Endothelial cell (in vitro differentiated cells): ENCODE results near the gene AIFM2. TPM values are rescaled to one million over a fixed set of nuclear protein-coding genes. Genes with fewer than 3 reads are reported as not detected.

Source experiments
- DNase-seq: peaks from one replicate; pipeline ENCODE4 v3.0.0; 2021; ENCODE audit warnings: low spot score
- H3K27ac Mint-ChIP-seq: one replicate; pipeline ENCODE4 v1.8.0; 2021; ENCODE audit warnings: mixed read lengths, inconsistent platforms; ENCODE audit not compliant: unreplicated experiment
- H3K27me3 Mint-ChIP-seq: one replicate; pipeline ENCODE4 v1.8.0; 2021; ENCODE audit warnings: mild to moderate bottlenecking, moderate library complexity, mixed read lengths, inconsistent platforms; ENCODE audit not compliant: unreplicated experiment
- H3K36me3 Mint-ChIP-seq: one replicate; pipeline ENCODE4 v1.8.0; 2021; ENCODE audit warnings: mild to moderate bottlenecking, low read depth, mixed read lengths, inconsistent platforms; ENCODE audit not compliant: unreplicated experiment
- H3K4me1 Mint-ChIP-seq: one replicate; pipeline ENCODE4 v1.8.0; 2021; ENCODE audit warnings: mild to moderate bottlenecking, mixed read lengths, inconsistent platforms; ENCODE audit not compliant: unreplicated experiment
- H3K4me3 Mint-ChIP-seq: one replicate; pipeline ENCODE4 v1.8.0; 2021; ENCODE audit warnings: mild to moderate bottlenecking, mixed read lengths, inconsistent platforms; ENCODE audit not compliant: unreplicated experiment
- H3K9me3 Mint-ChIP-seq: one replicate; pipeline ENCODE4 v1.8.0; 2021; ENCODE audit warnings: mixed read lengths, inconsistent platforms; ENCODE audit not compliant: unreplicated experiment
- total RNA-seq: library from RNA; stranded (reverse); fragmentation: NEBNext Ultra II Directional; extraction: Animal tissue kit (Norgen Biotek cat#: 25700); gene quantifications from one replicate; pipeline ENCODE4 v1.2.1, GENCODE V29; 2021; ENCODE audit not compliant: unreplicated experiment
- TF ChIP-seq, protein P1 (sequence below): fragments of 200-600 bp; sonication (generic); IDR thresholded peaks from one replicate; pipeline ENCODE4 v1.5.0; 2021; ENCODE audit warnings: antibody characterized with exemption; ENCODE audit not compliant: unreplicated experiment

Gene AIFM2
- total RNA-seq, 1 donor from 2014 or later = 1.7 TPM

DNA sequence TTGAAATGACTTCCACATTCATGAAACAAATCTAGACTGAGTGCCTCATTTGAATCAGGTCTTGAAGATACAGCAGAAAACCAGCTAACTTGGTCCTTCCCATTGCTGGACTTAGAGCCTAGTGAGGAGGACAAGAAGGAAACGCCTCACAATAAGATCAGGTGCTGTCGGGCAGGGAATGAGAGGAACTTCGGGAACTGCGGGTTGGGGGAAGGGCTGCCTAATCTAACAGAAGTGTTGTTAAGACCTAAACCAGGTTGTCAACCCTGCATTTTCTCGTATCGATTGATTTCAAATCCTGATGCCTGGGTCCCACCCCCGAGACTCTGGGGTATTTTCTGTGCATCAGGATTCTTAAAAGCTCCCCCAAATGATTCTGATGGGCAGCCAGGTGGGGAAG is 53.7 kb downstream of the AIFM2 start:
- peak overlapping the region; percentile 5 for H3K4me3 Mint-ChIP-seq
- no peak for DNase-seq
- H3K4me1 Mint-ChIP-seq = peaks cover 14% of the 10 kb centered on the region
- TF ChIP-seq, protein P1, sequence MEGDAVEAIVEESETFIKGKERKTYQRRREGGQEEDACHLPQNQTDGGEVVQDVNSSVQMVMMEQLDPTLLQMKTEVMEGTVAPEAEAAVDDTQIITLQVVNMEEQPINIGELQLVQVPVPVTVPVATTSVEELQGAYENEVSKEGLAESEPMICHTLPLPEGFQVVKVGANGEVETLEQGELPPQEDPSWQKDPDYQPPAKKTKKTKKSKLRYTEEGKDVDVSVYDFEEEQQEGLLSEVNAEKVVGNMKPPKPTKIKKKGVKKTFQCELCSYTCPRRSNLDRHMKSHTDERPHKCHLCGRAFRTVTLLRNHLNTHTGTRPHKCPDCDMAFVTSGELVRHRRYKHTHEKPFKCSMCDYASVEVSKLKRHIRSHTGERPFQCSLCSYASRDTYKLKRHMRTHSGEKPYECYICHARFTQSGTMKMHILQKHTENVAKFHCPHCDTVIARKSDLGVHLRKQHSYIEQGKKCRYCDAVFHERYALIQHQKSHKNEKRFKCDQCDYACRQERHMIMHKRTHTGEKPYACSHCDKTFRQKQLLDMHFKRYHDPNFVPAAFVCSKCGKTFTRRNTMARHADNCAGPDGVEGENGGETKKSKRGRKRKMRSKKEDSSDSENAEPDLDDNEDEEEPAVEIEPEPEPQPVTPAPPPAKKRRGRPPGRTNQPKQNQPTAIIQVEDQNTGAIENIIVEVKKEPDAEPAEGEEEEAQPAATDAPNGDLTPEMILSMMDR = no peak
- peaks cover 29% of the 10 kb centered on the region for H3K36me3 Mint-ChIP-seq
- H3K9me3 Mint-ChIP-seq = no peaks in the 10 kb centered on the region
- peak overlapping the region; percentile 36 for H3K27ac Mint-ChIP-seq
- peaks cover 5% of the 10 kb centered on the region for H3K27me3 Mint-ChIP-seq

DNA sequence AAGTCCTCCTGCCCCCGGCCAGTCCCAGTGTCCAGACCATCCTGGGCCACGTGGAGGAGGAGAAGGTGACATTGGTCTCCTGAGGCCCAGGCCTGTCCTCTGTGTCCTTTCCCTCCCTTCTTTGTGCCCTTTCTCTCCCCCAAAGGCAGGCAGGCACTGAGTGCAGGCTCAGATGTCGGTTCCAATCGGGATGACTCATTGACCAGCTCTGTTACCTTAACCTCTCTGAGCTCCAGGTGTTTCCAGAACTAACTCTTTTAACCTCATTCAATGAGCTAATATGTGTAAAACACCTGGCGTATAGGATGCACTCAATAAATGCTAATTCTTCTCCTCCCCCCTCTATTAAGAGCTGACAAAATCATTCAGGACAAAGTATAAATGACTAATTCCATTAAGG is 54.3 kb downstream of the AIFM2 start:
- Mint-ChIP-seq H3K4me3 (peak overlapping the region; percentile 5), H3K36me3 (peaks cover 28% of the 10 kb centered on the region), H3K27me3 (peaks cover 5% of the 10 kb centered on the region), H3K27ac (peak overlapping the region; percentile 34), H3K4me1 (peaks cover 14% of the 10 kb centered on the region), H3K9me3 (no peaks in the 10 kb centered on the region)
- no peak for DNase-seq
- TF ChIP-seq, protein P1 = no peak

DNA sequence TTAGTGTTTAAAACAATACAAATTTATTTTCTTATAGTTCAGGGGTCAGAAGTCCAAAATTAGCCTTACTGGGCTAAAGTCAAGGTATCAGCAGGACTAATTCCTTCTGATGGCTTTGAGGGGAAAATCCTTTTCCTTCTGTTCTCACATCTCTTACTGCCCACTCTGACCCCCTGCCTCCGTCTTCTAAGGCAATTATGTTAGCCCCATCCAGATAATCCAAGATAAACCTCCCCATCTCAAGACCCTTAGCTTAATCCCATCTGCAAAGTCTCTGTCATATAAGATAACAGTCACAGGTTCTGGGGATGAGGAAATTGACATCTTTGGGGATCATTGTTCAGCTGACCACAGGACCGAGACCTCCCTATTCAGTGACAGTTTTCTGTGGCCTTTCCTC is 57.7 kb downstream of the AIFM2 start:
- no peak for DNase-seq
- H3K27me3 Mint-ChIP-seq = peaks cover 3% of the 10 kb centered on the region
- peaks cover 17% of the 10 kb centered on the region for H3K36me3 Mint-ChIP-seq
- H3K9me3 Mint-ChIP-seq = no peaks in the 10 kb centered on the region
- peaks cover 14% of the 10 kb centered on the region for H3K4me1 Mint-ChIP-seq
- no peak overlapping the region for H3K4me3 Mint-ChIP-seq
- TF ChIP-seq, protein P1 = no peak
- H3K27ac Mint-ChIP-seq = no peak overlapping the region

DNA sequence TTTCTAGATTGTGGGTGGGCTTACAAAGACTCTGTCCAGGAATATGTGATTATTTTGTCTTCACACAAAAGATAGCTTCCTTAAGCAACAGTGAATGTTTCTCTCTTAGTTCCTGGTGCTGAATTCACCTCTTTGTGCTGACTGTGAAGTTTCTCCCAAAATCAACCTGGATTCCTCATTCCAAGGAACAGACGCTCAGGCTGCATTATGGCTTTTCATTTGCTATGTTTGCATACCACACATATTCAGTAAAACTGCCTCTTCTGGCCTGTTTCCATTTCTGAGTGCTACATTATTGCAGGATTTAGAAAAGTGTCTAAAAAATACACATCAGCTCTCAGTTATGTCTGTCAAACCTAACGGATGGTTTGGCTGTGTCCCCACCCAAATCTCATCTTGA is 58.5 kb downstream of the AIFM2 start:
- H3K27ac Mint-ChIP-seq = no peak overlapping the region
- peaks cover 3% of the 10 kb centered on the region for H3K27me3 Mint-ChIP-seq
- TF ChIP-seq, protein P1 = no peak
- no peaks in the 10 kb centered on the region for H3K9me3 Mint-ChIP-seq
- DNase-seq = no peak
- peaks cover 16% of the 10 kb centered on the region for H3K4me1 Mint-ChIP-seq
- no peak overlapping the region for H3K4me3 Mint-ChIP-seq
- peaks cover 9% of the 10 kb centered on the region for H3K36me3 Mint-ChIP-seq

DNA sequence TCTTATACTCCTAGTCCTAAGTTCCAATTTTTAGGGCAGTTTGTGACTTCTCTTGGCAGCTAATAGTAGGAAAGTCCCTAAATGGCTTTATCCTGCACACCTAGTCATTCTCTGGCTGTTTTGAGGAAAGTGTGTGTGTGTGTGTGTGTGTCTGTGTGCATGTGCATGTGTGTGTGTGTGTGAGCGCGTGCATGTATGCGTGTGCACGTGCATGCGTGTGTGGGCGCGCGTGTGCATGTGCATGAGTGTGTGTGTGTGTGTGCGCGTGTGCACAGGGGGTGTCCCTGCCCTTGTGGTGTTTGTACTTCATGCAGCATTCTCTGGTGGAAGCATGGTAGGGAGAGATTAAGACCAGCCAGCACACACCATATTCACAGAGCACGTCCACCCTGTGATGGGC is 61.8 kb downstream of the AIFM2 start:
- Mint-ChIP-seq H3K4me3 (no peak overlapping the region), H3K27ac (no peak overlapping the region), H3K27me3 (peaks cover 3% of the 10 kb centered on the region), H3K36me3 (peaks cover 4% of the 10 kb centered on the region), H3K9me3 (no peaks in the 10 kb centered on the region), H3K4me1 (peaks cover 3% of the 10 kb centered on the region)
- TF ChIP-seq, protein P1 = no peak
- DNase-seq = no peak
